Fibroblast of lung (primary cell): ENCODE measurements around the gene TRAM2. TPM values are rescaled to one million over a fixed set of nuclear protein-coding genes. Genes with fewer than 3 reads are reported as not detected.

Experiments used
- DNase-seq, 2 donors: peaks; one replicate each; pipeline versions ENCODE4 v3.0.0 to v3.0.0-alpha.2; 2010; ENCODE audit warnings: low read depth in 2 of 2
- H2AFZ ChIP-seq: 2 replicates; pipeline ENCODE4 v1.5.1; 2012; ENCODE audit warnings: low read length, control low read depth, inconsistent platforms
- H3K27ac ChIP-seq: 2 replicates; pipeline ENCODE4 v1.5.1; 2011; ENCODE audit warnings: low read length, control low read depth; ENCODE audit not compliant: insufficient read depth
- H3K27me3 ChIP-seq: 2 replicates; pipeline ENCODE4 v1.5.1; 2011; ENCODE audit warnings: mild to moderate bottlenecking, low read length; ENCODE audit not compliant: control insufficient read depth, insufficient read depth
- H3K36me3 ChIP-seq: 2 replicates; pipeline ENCODE4 v1.5.1; 2011; ENCODE audit warnings: low read length; ENCODE audit not compliant: control insufficient read depth, insufficient read depth
- H3K4me1 ChIP-seq: 2 replicates; pipeline ENCODE4 v1.5.1; 2011; ENCODE audit warnings: low read length; ENCODE audit not compliant: control insufficient read depth, insufficient read depth; ENCODE audit errors: extremely low read depth
- H3K4me2 ChIP-seq: 2 replicates; pipeline ENCODE4 v1.5.1; 2011; ENCODE audit warnings: low read length, control low read depth; ENCODE audit not compliant: insufficient read depth; ENCODE audit errors: extremely low read depth
- H3K4me3 ChIP-seq, 4 experiments: fragments of 200-600 bp in 1 of 4; sonication (generic) in 1 of 4; replicated peaks in 1 of 4; 2 replicates each; pipeline ENCODE4 v1.5.1; 2011 to 2016; ENCODE audit warnings: low read length in 4 of 4, low read depth in 3 of 4, mild to moderate bottlenecking in 3 of 4, control low read depth in 2 of 4, inconsistent platforms in 1 of 4, mixed read lengths in 1 of 4; ENCODE audit not compliant: insufficient read depth in 1 of 4; ENCODE audit errors: control extremely low read depth in 1 of 4
- H3K79me2 ChIP-seq: 2 replicates; pipeline ENCODE4 v1.5.1; 2012; ENCODE audit warnings: mild to moderate bottlenecking, low read length, inconsistent platforms; ENCODE audit not compliant: control insufficient read depth, insufficient read depth
- H3K9ac ChIP-seq: 2 replicates; pipeline ENCODE4 v1.5.1; 2011; ENCODE audit warnings: mild to moderate bottlenecking, low read length, control low read depth; ENCODE audit not compliant: insufficient read depth
- H3K9me3 ChIP-seq: 2 replicates; pipeline ENCODE4 v1.5.1; 2012; ENCODE audit warnings: low read depth, low read length; ENCODE audit not compliant: control insufficient read depth, insufficient read depth
- H4K20me1 ChIP-seq: 2 replicates; pipeline ENCODE4 v1.5.1; 2011; ENCODE audit warnings: low read length; ENCODE audit not compliant: control insufficient read depth, insufficient read depth; ENCODE audit errors: extremely low read depth
- EZH2 ChIP-seq: IDR thresholded peaks from 2 replicates; pipeline ENCODE4 v1.5.1; 2012; ENCODE audit warnings: low read length, control low read depth, mild to moderate bottlenecking; ENCODE audit errors: missing control alignments
- polyA plus RNA-seq, 2 donors: library from polyadenylated mRNA; depleted of rRNA in 1 of 2; stranded (reverse) in 1 of 2; unstranded in 1 of 2; fragments of >200 nt; gene quantifications; 2 replicates each; pipeline ENCODE4 v1.2.1, GENCODE V29; 2011 to 2012; ENCODE audit warnings: missing spikeins in 1 of 2
- total RNA-seq: library from RNA; depleted of rRNA; stranded (reverse); fragments of >200 nt; gene quantifications from 2 replicates; pipeline ENCODE4 v1.2.1, GENCODE V29; 2014
- TF ChIP-seq, protein P1 (sequence below), 2 donors: IDR thresholded peaks in 1 of 2; conservative IDR thresholded peaks in 1 of 2; 1 replicate in 1 of 2; 2 replicates in 1 of 2; pipeline ENCODE4 v1.5.1; 2011 to 2012; ENCODE audit warnings: low read length in 2 of 2, control low read depth in 1 of 2, inconsistent platforms in 1 of 2, low read depth in 1 of 2, mild to moderate bottlenecking in 1 of 2

The TRAM2 gene
- total and polyA plus RNA-seq, 2 donors (not counting 1 experiment from before 2014, with no cell fraction given) = 131 to 252 TPM

DNA sequence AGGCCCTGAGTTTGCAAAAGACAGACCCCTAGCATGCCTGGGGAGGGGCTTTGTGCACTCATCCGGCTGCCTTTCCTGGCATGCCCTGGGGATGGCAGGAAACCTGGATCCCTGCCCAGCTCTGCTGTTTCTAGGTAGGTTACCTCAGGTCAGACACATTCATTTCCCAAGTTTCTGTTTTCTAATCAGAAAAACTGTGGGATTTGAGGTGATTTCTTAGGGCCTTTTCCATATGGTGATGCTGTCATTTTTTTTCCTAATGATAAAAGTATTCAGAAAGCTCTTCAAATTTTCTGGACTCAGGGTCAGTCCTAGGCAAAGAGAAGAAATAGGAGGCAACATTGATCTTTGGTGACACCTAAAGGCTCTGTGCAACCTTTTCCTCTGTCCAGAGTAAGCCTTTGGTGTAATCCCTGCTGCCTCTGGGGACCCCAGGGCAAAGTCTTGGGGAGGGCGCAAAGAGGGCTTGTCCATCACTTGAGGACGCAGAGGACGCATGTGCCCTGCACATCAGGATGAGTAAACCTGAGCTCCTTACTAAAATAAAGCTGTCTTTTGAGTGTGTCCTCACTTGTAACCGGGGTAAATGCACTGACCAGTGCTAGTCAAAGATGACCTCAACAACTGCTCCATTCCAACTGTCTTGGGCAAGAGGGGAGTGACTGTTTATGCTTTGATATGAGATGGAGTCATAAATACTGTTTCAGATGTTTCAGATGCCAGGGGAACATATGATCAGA, 13.5 kb upstream of the TRAM2 start:
- no peak overlapping the region for H3K9ac ChIP-seq
- peaks cover 13% of the 10 kb centered on the region for H3K4me1 ChIP-seq

DNA sequence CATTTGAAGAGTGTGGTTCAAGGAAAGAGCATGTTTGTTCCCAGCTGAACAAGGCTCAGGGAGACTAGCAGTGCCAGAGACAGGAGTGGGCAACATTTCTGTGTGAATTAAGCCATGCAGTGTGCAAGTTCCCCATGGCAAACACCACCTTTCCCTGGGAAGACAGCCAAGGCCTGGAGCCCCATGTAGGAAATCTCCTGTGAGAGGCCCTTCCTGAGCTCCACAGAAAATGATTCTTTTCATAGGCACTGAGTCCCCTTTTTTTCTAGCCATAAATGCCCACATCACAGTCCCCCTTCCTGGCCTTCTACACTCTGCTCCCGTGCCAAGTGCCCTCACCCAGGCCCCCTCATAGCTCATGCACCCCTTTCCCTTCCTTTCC, 11.8 kb upstream of the TRAM2 start:
- Histone ChIP-seq H3K27ac (no peak overlapping the region), H3K9ac (no peak overlapping the region), H3K27me3 (no peaks in the 10 kb centered on the region), H4K20me1 (no peaks in the 10 kb centered on the region), H3K4me1 (peaks cover 6% of the 10 kb centered on the region), H3K4me3 (no peak overlapping the region), H3K9me3 (no peaks in the 10 kb centered on the region), H3K36me3 (no peaks in the 10 kb centered on the region), H3K4me2 (no peak overlapping the region), H3K79me2 (no peaks in the 10 kb centered on the region), H2AFZ (no peak overlapping the region)
- no peak for DNase-seq
- TF ChIP-seq EZH2 = no peak
- TF ChIP-seq, protein P1, sequence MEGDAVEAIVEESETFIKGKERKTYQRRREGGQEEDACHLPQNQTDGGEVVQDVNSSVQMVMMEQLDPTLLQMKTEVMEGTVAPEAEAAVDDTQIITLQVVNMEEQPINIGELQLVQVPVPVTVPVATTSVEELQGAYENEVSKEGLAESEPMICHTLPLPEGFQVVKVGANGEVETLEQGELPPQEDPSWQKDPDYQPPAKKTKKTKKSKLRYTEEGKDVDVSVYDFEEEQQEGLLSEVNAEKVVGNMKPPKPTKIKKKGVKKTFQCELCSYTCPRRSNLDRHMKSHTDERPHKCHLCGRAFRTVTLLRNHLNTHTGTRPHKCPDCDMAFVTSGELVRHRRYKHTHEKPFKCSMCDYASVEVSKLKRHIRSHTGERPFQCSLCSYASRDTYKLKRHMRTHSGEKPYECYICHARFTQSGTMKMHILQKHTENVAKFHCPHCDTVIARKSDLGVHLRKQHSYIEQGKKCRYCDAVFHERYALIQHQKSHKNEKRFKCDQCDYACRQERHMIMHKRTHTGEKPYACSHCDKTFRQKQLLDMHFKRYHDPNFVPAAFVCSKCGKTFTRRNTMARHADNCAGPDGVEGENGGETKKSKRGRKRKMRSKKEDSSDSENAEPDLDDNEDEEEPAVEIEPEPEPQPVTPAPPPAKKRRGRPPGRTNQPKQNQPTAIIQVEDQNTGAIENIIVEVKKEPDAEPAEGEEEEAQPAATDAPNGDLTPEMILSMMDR (conservative IDR thresholded peaks at IDR 0.05 in 1 of 2, IDR thresholded peaks at IDR 0.05 in 1 of 2; ENCODE audit: low read depth in 1 of 2, low read length in 2 of 2) = no peak

More for the DNA sequence above, 13.5 kb upstream of the TRAM2 start:
- Histone ChIP-seq H3K4me3 (no peak overlapping the region), H3K27me3 (no peaks in the 10 kb centered on the region), H2AFZ (no peak overlapping the region), H3K9me3 (no peaks in the 10 kb centered on the region), H3K79me2 (no peaks in the 10 kb centered on the region), H4K20me1 (no peaks in the 10 kb centered on the region), H3K36me3 (no peaks in the 10 kb centered on the region), H3K4me2 (no peak overlapping the region), H3K27ac (peak overlapping the region; percentile 15)
- TF ChIP-seq EZH2 = no peak
- TF ChIP-seq, protein P1 (conservative IDR thresholded peaks at IDR 0.05 in 1 of 2, IDR thresholded peaks at IDR 0.05 in 1 of 2; ENCODE audit: low read depth in 1 of 2, low read length in 2 of 2) = no peak
- DNase-seq = peak; percentile 57 to 71

DNA sequence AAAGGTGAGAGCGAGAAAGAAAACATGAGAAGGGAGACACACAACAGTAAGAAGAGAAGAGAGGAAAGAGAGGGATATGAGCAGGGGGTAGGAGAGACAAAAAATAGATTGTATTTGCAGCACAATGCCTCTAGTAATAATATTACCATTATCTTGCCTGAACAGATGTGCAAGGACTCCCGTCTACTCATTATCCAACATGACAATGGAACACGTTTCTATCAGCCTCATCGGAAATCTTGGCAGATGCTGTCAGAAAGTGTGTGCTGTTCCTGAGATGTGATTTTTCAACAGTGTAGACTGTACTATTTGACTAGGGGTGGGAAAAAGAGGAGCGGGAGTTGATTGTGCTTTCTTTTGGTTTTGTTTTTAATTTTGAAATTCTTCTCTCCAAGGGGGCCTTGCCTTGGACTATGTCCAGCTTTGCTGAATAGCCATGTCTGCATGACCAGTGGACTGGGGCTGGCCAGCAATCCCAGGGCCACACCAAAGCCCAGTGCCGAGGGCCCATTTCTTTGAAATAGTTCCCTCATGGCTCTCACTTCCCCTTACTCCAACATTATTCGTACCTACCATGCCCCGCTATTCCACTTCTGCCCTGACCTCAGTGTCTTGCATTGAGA, 11.3 kb upstream of the TRAM2 start:
- H3K27ac ChIP-seq = no peak overlapping the region
- peaks cover 6% of the 10 kb centered on the region for H3K4me1 ChIP-seq

More for the DNA sequence above, 11.3 kb upstream of the TRAM2 start:
- no peak overlapping the region for H3K4me2 ChIP-seq
- no peaks in the 10 kb centered on the region for H3K27me3 ChIP-seq
- H3K9ac ChIP-seq = no peak overlapping the region
- no peaks in the 10 kb centered on the region for H3K9me3 ChIP-seq
- TF ChIP-seq, protein P1 (conservative IDR thresholded peaks at IDR 0.05 in 1 of 2, IDR thresholded peaks at IDR 0.05 in 1 of 2; ENCODE audit: low read depth in 1 of 2, low read length in 2 of 2) = no peak
- TF ChIP-seq EZH2 = no peak
- no peak overlapping the region for H3K4me3 ChIP-seq
- no peak overlapping the region for H2AFZ ChIP-seq
- no peaks in the 10 kb centered on the region for H4K20me1 ChIP-seq
- H3K36me3 ChIP-seq = no peaks in the 10 kb centered on the region
- no peak for DNase-seq
- H3K79me2 ChIP-seq = no peaks in the 10 kb centered on the region
